Parathyroid adenoma (tissue), 2 donors: Measurements from ENCODE around the gene TM2D1.

Experiments used
- H2AFZ ChIP-seq: fragments of 300-600 bp; sonication (generic); one replicate; pipeline ENCODE4 v1.7.0; 2017; ENCODE audit warnings: antibody characterized with exemption, mild to moderate bottlenecking
- H3K27ac ChIP-seq: fragments of 300-600 bp; sonication (generic); one replicate; pipeline ENCODE4 v1.7.0; 2017
- H3K27me3 ChIP-seq: fragments of 300-600 bp; sonication (generic); one replicate; pipeline ENCODE4 v1.7.0; 2017; ENCODE audit warnings: low read length; ENCODE audit not compliant: control insufficient read depth, insufficient read depth
- H3K36me3 ChIP-seq: fragments of 300-600 bp; sonication (generic); one replicate; pipeline ENCODE4 v1.7.0; 2017; ENCODE audit warnings: low read length; ENCODE audit not compliant: control insufficient read depth, insufficient read depth
- H3K4me1 ChIP-seq: fragments of 300-600 bp; sonication (generic); one replicate; pipeline ENCODE4 v1.7.0; 2017; ENCODE audit warnings: control low read depth
- H3K4me2 ChIP-seq: fragments of 300-600 bp; sonication (generic); one replicate; pipeline ENCODE4 v1.7.0; 2017; ENCODE audit warnings: low read length
- H3K4me3 ChIP-seq: fragments of 300-600 bp; sonication (generic); one replicate; pipeline ENCODE4 v1.7.0; 2017; ENCODE audit warnings: low read depth, low read length
- H3K79me2 ChIP-seq: fragments of 300-600 bp; sonication (generic); one replicate; pipeline ENCODE4 v1.7.0; 2017; ENCODE audit warnings: control low read depth
- H3K9ac ChIP-seq: fragments of 300-600 bp; sonication (generic); one replicate; pipeline ENCODE4 v1.7.0; 2017; ENCODE audit warnings: mild to moderate bottlenecking
- H3K9me3 ChIP-seq: fragments of 300-600 bp; sonication (generic); one replicate; pipeline ENCODE4 v1.7.0; 2017; ENCODE audit warnings: low read length; ENCODE audit not compliant: control insufficient read depth
- TF ChIP-seq, protein P1 (sequence below): fragments of 300-600 bp; sonication (generic); IDR thresholded peaks from one replicate; pipeline ENCODE4 v1.7.0; 2017; ENCODE audit warnings: antibody characterized with exemption, mild to moderate bottlenecking
- donor health status: primary hyperparathyroidism.

Gene TM2D1

GRCh38 chr1:61670445-61670844 lies 54.5 kb downstream of the TM2D1 start:
- Histone ChIP-seq H3K36me3 (no peaks in the 10 kb centered on the region), H3K9me3 (no peaks in the 10 kb centered on the region), H3K4me1 (no peaks in the 10 kb centered on the region), H3K27me3 (no peaks in the 10 kb centered on the region), H3K9ac (no peak overlapping the region), H3K27ac (no peak overlapping the region), H2AFZ (no peak overlapping the region), H3K4me2 (no peak overlapping the region), H3K4me3 (no peak overlapping the region), H3K79me2 (no peaks in the 10 kb centered on the region)
- TF ChIP-seq, protein P1, sequence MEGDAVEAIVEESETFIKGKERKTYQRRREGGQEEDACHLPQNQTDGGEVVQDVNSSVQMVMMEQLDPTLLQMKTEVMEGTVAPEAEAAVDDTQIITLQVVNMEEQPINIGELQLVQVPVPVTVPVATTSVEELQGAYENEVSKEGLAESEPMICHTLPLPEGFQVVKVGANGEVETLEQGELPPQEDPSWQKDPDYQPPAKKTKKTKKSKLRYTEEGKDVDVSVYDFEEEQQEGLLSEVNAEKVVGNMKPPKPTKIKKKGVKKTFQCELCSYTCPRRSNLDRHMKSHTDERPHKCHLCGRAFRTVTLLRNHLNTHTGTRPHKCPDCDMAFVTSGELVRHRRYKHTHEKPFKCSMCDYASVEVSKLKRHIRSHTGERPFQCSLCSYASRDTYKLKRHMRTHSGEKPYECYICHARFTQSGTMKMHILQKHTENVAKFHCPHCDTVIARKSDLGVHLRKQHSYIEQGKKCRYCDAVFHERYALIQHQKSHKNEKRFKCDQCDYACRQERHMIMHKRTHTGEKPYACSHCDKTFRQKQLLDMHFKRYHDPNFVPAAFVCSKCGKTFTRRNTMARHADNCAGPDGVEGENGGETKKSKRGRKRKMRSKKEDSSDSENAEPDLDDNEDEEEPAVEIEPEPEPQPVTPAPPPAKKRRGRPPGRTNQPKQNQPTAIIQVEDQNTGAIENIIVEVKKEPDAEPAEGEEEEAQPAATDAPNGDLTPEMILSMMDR = no peak

DNA sequence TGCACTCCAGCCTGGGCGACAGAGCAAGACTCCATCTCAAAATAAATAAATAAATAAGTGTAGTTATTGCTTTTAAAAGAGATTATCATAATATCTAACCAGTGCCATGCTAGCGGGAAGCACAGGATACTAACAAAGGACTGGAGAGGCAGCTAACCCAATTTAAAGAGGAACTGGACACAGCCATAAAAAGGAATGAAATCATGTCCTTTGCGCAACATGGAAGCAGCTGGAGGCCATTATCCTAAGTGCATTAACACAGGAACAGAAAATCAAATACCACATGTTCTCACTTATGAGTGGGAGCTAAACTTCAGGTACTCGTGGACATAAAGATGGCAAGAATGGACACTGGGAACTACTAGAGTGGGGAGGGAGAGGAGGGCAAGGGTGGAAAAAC lies 54.9 kb downstream of the TM2D1 start:
- TF ChIP-seq, protein P1 = no peak
- H3K9me3 ChIP-seq = no peaks in the 10 kb centered on the region
- H3K27ac ChIP-seq = no peak overlapping the region
- H3K4me3 ChIP-seq = no peak overlapping the region
- H3K36me3 ChIP-seq = no peaks in the 10 kb centered on the region
- no peak overlapping the region for H3K9ac ChIP-seq
- H3K27me3 ChIP-seq = no peaks in the 10 kb centered on the region
- H2AFZ ChIP-seq = no peak overlapping the region
- H3K4me2 ChIP-seq = no peak overlapping the region
- no peaks in the 10 kb centered on the region for H3K79me2 ChIP-seq
- H3K4me1 ChIP-seq = no peaks in the 10 kb centered on the region

GRCh38 chr1:61659061-61659460 lies 65.9 kb downstream of the TM2D1 start:
- Histone ChIP-seq H3K36me3 (no peaks in the 10 kb centered on the region), H3K9ac (no peak overlapping the region)
- TF ChIP-seq, protein P1 = no peak

DNA sequence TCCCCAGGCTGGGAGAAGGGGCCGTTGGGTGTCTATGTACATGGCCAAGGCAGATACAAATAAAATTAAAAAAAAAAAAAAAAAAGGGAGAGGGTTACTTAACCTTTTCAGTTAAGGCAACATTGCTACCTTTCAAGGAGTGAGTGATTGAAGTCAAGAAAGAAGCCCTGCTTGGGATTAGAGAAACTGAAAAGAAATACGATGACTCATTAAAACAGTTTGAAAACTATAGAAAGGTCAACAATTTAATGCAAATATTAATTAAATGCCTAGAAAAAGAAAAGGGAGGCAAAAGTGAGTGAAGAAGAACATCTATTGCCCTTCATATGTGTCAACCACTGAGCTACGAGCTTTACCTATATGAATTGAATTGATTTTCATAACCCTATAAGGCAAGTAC lies 69.5 kb downstream of the TM2D1 start:
- no peak overlapping the region for H3K27ac ChIP-seq
- H3K4me2 ChIP-seq = no peak overlapping the region
- no peaks in the 10 kb centered on the region for H3K9me3 ChIP-seq
- TF ChIP-seq, protein P1 = no peak
- H3K4me1 ChIP-seq = no peaks in the 10 kb centered on the region
- no peak overlapping the region for H3K4me3 ChIP-seq
- H3K36me3 ChIP-seq = no peaks in the 10 kb centered on the region
- H3K9ac ChIP-seq = no peak overlapping the region
- no peaks in the 10 kb centered on the region for H3K79me2 ChIP-seq
- H3K27me3 ChIP-seq = no peaks in the 10 kb centered on the region
- no peak overlapping the region for H2AFZ ChIP-seq

More at GRCh38 chr1:61659061-61659460, 65.9 kb downstream of the TM2D1 start:
- Histone ChIP-seq H3K9me3 (no peaks in the 10 kb centered on the region), H3K27me3 (no peaks in the 10 kb centered on the region), H3K4me3 (no peak overlapping the region), H2AFZ (no peak overlapping the region), H3K4me2 (no peak overlapping the region), H3K4me1 (no peaks in the 10 kb centered on the region), H3K27ac (no peak overlapping the region), H3K79me2 (no peaks in the 10 kb centered on the region)

GRCh38 chr1:61654067-61654466 lies 70.9 kb downstream of the TM2D1 start:
- H3K27me3 ChIP-seq = no peaks in the 10 kb centered on the region
- no peaks in the 10 kb centered on the region for H3K79me2 ChIP-seq
- no peaks in the 10 kb centered on the region for H3K9me3 ChIP-seq
- TF ChIP-seq, protein P1 = no peak
- no peak overlapping the region for H3K4me2 ChIP-seq
- no peak overlapping the region for H3K9ac ChIP-seq
- no peaks in the 10 kb centered on the region for H3K36me3 ChIP-seq
- no peak overlapping the region for H3K27ac ChIP-seq
- H3K4me3 ChIP-seq = no peak overlapping the region
- H3K4me1 ChIP-seq = no peaks in the 10 kb centered on the region
- H2AFZ ChIP-seq = no peak overlapping the region
